Dedifferentiated amniotic fluid mesenchymal stem cell (primary cell): Measurements from ENCODE around the gene DDX6.
"Not testable (repeated sequence)": the region's sequence is repeated elsewhere in the genome, so short reads cannot be mapped to it uniquely, and the experiment has no call there.

Experiments
- DNase-seq: peaks from one replicate; pipeline ENCODE4 v3.0.0-alpha.2; 2016; ENCODE audit errors: extremely low spot score

The DDX6 gene

GRCh38 chr11:118791111-118791960, at the start of gene DDX6:
DDX6 (minus strand) TSS chr11:118791164; CDS start chr11:118786251, 4,913 bp downstream.
- DNase-seq: peak; percentile 68

GRCh38 chr11:118838905-118839553, 48.1 kb upstream of the DDX6 start:
- no peak for DNase-seq

GRCh38 chr11:118837868-118838267, 46.9 kb upstream of the DDX6 start:
- DNase-seq: no peak

- DNase-seq: no peak
Observed at GRCh38 chr11:118834427-118835028, 43.6 kb upstream of the DDX6 start.

GRCh38 chr11:118827118-118827517, 36.2 kb upstream of the DDX6 start:
- no peak for DNase-seq

GRCh38 chr11:118822936-118823510, 32.1 kb upstream of the DDX6 start:
- not testable (repeated sequence) for DNase-seq

GRCh38 chr11:118820412-118821357, 29.7 kb upstream of the DDX6 start:
- no peak for DNase-seq

- DNase-seq: not testable (repeated sequence)
Observed at GRCh38 chr11:118820025-118820379, 29.0 kb upstream of the DDX6 start.

GRCh38 chr11:118819334-118820024, 28.5 kb upstream of the DDX6 start:
- no peak for DNase-seq

- DNase-seq: no peak
Observed at GRCh38 chr11:118818130-118818529, 27.2 kb upstream of the DDX6 start.

GRCh38 chr11:118813551-118813950, 22.6 kb upstream of the DDX6 start:
- no peak for DNase-seq

- DNase-seq: no peak
Observed at GRCh38 chr11:118812485-118812884, 21.5 kb upstream of the DDX6 start.

- no peak for DNase-seq
Observed at GRCh38 chr11:118807800-118808778, 17.1 kb upstream of the DDX6 start.

GRCh38 chr11:118806400-118806799, 15.4 kb upstream of the DDX6 start:
- DNase-seq: no peak

- no peak for DNase-seq
Observed at GRCh38 chr11:118804094-118804493, 13.1 kb upstream of the DDX6 start.

GRCh38 chr11:118799372-118799771, 8.4 kb upstream of the DDX6 start:
- DNase-seq: no peak

GRCh38 chr11:118797510-118797909, 6.5 kb upstream of the DDX6 start:
- DNase-seq: no peak

- peak; percentile 89 for DNase-seq
Observed at GRCh38 chr11:118792570-118793124, 1.7 kb upstream of the DDX6 start.

GRCh38 chr11:118791961-118792569, 1.1 kb upstream of the DDX6 start:
- DNase-seq: no peak
